ENCODE data around the gene BAIAP2. TPM values are rescaled to one million over a fixed set of nuclear protein-coding genes. Genes with fewer than 3 reads are reported as not detected.

BAIAP2 gene
- total and polyA plus RNA-seq, 10 of the 15 experiments (the other 5 are each of a cell fraction or from before 2014, with no cell fraction given): 0.15 to 1.2 (median 0.46) TPM; not detected in 2

DNA sequence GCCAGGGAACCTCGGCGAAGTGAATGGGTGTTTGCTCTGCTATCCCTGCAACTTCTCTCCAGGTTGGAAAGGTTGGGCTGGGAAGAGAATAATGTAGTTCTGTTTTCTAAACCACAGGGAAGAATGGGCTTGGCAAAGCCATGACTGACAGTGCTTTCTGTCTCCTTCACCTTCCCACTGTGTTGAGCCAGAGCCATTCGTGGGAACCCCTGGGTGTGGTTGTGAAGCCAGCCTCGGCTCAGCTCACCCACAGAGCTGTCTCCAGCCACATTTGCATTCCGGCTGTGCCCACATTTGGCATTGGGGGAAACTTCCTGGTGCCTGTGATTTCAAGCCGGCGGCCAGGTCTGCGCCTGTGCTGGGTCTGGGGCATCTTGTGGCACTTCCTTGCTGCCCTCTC, 39.9 kb downstream of the BAIAP2 start:
- Histone ChIP-seq H3K4me3 (no peak overlapping the region), H3K9me3 (replicated peaks; ENCODE audit: control insufficient read depth, insufficient read depth, low read length) (no peaks in the 10 kb centered on the region), H3K36me3 (ENCODE audit: control insufficient read depth in 2 of 2, insufficient read depth in 2 of 2, low read length in 1 of 2) (no peaks in the 10 kb centered on the region), H3K27me3 (replicated peaks in 1 of 2; ENCODE audit: control insufficient read depth in 2 of 2, insufficient read depth in 2 of 2, low read length in 1 of 2) (peaks cover 0 to 1% of the 10 kb centered on the region in 2 experiments; a peak in 3 of 4 replicates), H3K9ac (ENCODE audit: control insufficient read depth, insufficient read depth, low read length) (no peak overlapping the region), H3K79me2 (ENCODE audit: control insufficient read depth, insufficient read depth, low read length) (no peaks in the 10 kb centered on the region), H4K20me1 (ENCODE audit: control insufficient read depth, insufficient read depth) (no peaks in the 10 kb centered on the region), H3K4me2 (ENCODE audit: control insufficient read depth, insufficient read depth) (no peak overlapping the region), H2AFZ (ENCODE audit: control insufficient read depth, low read depth, low read length) (no peak overlapping the region), H3K4me1 (ENCODE audit: control insufficient read depth, insufficient read depth, low read length) (no peaks in the 10 kb centered on the region), H3K27ac (ENCODE audit: control insufficient read depth, insufficient read depth) (no peak overlapping the region)
- ATAC-seq: no peak
- intact Hi-C loops (cut with micrococcal nuclease; ENCODE audit: unreplicated experiment) (no loop called here), in situ Hi-C loops (cut with MboI) (no loop called here)
- TF ChIP-seq EP300 (IDR thresholded peaks at IDR 0.05; ENCODE audit: borderline replicate concordance in 1 of 2, control insufficient read depth in 1 of 2, low read depth in 2 of 2, low read length in 2 of 2): no peak
- no peak for TF ChIP-seq IRF4 (IDR thresholded peaks at IDR 0.05; ENCODE audit: low read depth, low read length)
- 0 out of 4 replicates have a peak, but pooled peaks of 1 of the 2 experiments have one; percentile 23 for TF ChIP-seq SRF (IDR thresholded peaks at IDR 0.05; ENCODE audit: low read depth in 2 of 2, low read length in 2 of 2)
- no peak for TF ChIP-seq SUZ12 (IDR thresholded peaks at IDR 0.05; ENCODE audit: unreplicated experiment)
- RAD21 ChIA-PET (ENCODE audit: unreplicated experiment): no interaction called here
- SMC1A ChIA-PET (ENCODE audit: uncharacterized antibody, unreplicated experiment): no interaction called here
- whole genome bisulfite sequencing (ENCODE audit: insufficient coverage, insufficient replicate concordance, low lambda C conversion rate, missing lambda C conversion rate): 41% methylated on average over 8 of the region's 8 CpGs
- no TSS peak for BruUV-seq (replicated peaks)
- POLR2A ChIA-PET: no interaction called here
- no peak for FAIRE-seq
- CTCF ChIA-PET: no interaction called here
- DNase-seq (ENCODE audit: low read depth, low spot score): no peak

DNA sequence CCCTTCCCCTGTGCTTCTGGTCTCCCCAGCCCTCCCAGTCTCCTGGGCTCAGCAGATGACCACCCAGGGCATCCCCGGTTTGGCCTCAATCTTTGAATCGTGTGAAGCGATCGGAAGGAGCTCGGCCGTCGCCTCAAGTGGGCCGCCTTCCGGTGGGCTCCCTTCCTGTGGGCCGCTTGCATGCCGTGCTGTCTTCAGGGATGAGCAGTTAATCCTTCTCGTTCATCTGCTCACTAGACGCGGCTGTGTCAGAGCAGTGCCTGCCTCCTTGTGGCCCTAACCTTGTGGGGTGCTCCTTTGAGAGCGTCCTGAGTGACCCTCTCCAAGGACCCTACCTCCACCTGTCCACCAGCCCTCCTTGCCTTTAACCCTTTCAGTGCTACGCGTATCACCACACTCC, 40.4 kb downstream of the BAIAP2 start:
- intact Hi-C loops (cut with micrococcal nuclease; ENCODE audit: unreplicated experiment): no loop called here
- RAD21 ChIA-PET (ENCODE audit: unreplicated experiment): no interaction called here
- TF ChIP-seq, protein P1, sequence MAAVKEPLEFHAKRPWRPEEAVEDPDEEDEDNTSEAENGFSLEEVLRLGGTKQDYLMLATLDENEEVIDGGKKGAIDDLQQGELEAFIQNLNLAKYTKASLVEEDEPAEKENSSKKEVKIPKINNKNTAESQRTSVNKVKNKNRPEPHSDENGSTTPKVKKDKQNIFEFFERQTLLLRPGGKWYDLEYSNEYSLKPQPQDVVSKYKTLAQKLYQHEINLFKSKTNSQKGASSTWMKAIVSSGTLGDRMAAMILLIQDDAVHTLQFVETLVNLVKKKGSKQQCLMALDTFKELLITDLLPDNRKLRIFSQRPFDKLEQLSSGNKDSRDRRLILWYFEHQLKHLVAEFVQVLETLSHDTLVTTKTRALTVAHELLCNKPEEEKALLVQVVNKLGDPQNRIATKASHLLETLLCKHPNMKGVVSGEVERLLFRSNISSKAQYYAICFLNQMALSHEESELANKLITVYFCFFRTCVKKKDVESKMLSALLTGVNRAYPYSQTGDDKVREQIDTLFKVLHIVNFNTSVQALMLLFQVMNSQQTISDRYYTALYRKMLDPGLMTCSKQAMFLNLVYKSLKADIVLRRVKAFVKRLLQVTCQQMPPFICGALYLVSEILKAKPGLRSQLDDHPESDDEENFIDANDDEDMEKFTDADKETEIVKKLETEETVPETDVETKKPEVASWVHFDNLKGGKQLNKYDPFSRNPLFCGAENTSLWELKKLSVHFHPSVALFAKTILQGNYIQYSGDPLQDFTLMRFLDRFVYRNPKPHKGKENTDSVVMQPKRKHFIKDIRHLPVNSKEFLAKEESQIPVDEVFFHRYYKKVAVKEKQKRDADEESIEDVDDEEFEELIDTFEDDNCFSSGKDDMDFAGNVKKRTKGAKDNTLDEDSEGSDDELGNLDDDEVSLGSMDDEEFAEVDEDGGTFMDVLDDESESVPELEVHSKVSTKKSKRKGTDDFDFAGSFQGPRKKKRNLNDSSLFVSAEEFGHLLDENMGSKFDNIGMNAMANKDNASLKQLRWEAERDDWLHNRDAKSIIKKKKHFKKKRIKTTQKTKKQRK (IDR thresholded peaks at IDR 0.05; ENCODE audit: low read depth, low read length): no peak
- TF ChIP-seq, protein P2, sequence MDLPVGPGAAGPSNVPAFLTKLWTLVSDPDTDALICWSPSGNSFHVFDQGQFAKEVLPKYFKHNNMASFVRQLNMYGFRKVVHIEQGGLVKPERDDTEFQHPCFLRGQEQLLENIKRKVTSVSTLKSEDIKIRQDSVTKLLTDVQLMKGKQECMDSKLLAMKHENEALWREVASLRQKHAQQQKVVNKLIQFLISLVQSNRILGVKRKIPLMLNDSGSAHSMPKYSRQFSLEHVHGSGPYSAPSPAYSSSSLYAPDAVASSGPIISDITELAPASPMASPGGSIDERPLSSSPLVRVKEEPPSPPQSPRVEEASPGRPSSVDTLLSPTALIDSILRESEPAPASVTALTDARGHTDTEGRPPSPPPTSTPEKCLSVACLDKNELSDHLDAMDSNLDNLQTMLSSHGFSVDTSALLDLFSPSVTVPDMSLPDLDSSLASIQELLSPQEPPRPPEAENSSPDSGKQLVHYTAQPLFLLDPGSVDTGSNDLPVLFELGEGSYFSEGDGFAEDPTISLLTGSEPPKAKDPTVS (IDR thresholded peaks at IDR 0.05; ENCODE audit: low read depth, low read length): no peak
- TF ChIP-seq MTA3 (IDR thresholded peaks at IDR 0.05; ENCODE audit: borderline replicate concordance, low read length): no peak
- no peak for TF ChIP-seq NR2C2 (IDR thresholded peaks at IDR 0.05; ENCODE audit: borderline replicate concordance, control insufficient read depth, insufficient read length, low read depth)
- TF ChIP-seq SIN3A (IDR thresholded peaks at IDR 0.05; ENCODE audit: low read depth, low read length): no peak
- TF ChIP-seq MYC (IDR thresholded peaks at IDR 0.05; ENCODE audit: insufficient read depth, insufficient read length, insufficient replicate concordance, low read length, severe bottlenecking): no peak
- Histone ChIP-seq H3K27me3 (replicated peaks in 1 of 2; ENCODE audit: control insufficient read depth in 2 of 2, insufficient read depth in 2 of 2, low read length in 1 of 2) (peaks cover 0 to 1% of the 10 kb centered on the region in 2 experiments; a peak in 3 of 4 replicates), H3K9me3 (replicated peaks; ENCODE audit: control insufficient read depth, insufficient read depth, low read length) (no peaks in the 10 kb centered on the region), H2AFZ (ENCODE audit: control insufficient read depth, low read depth, low read length) (no peak overlapping the region), H3K79me2 (ENCODE audit: control insufficient read depth, insufficient read depth, low read length) (no peaks in the 10 kb centered on the region), H3K36me3 (ENCODE audit: control insufficient read depth in 2 of 2, insufficient read depth in 2 of 2, low read length in 1 of 2) (no peaks in the 10 kb centered on the region), H4K20me1 (ENCODE audit: control insufficient read depth, insufficient read depth) (no peaks in the 10 kb centered on the region), H3K4me3 (no peak overlapping the region), H3K27ac (ENCODE audit: control insufficient read depth, insufficient read depth) (no peak overlapping the region), H3K4me2 (ENCODE audit: control insufficient read depth, insufficient read depth) (no peak overlapping the region), H3K4me1 (ENCODE audit: control insufficient read depth, insufficient read depth, low read length) (no peaks in the 10 kb centered on the region), H3K9ac (ENCODE audit: control insufficient read depth, insufficient read depth, low read length) (no peak overlapping the region)
- WGBS (ENCODE audit: insufficient coverage, insufficient replicate concordance, low lambda C conversion rate, missing lambda C conversion rate): 25% methylated on average over 17 of the region's 17 CpGs
- no peak for DNase-seq (ENCODE audit: low read depth, low spot score)
- in situ Hi-C loops (cut with MboI): no loop called here
- SMC1A ChIA-PET (ENCODE audit: uncharacterized antibody, unreplicated experiment): no interaction called here
- POLR2A ChIA-PET: no interaction called here
- no peak for ATAC-seq
- BruUV-seq (replicated peaks): no TSS peak
- CTCF ChIA-PET: no interaction called here
- no peak for FAIRE-seq
